HEK293 (cell line): ENCODE measurements around the gene CA12.

Experiments used
- SCRT1 ChIP-seq: fragments of 450-650 bp; formaldehyde crosslinking; IDR thresholded peaks from 2 replicates; pipeline ENCODE4 v1.5.1; 2016; ENCODE audit warnings: missing biosample characterization, missing genetic modification characterization, borderline replicate concordance
- ZBTB1 ChIP-seq: fragments of 450-650 bp; formaldehyde crosslinking; IDR thresholded peaks from 2 replicates; pipeline ENCODE4 v1.5.1; 2016; ENCODE audit warnings: missing biosample characterization, missing genetic modification characterization
- ZNF23 ChIP-seq: fragments of 450-650 bp; formaldehyde crosslinking; IDR thresholded peaks from 2 replicates; pipeline ENCODE4 v1.5.1; 2016; ENCODE audit warnings: missing biosample characterization, missing genetic modification characterization, borderline replicate concordance
- ZNF510 ChIP-seq: fragments of 450-650 bp; formaldehyde crosslinking; IDR thresholded peaks from 2 replicates; pipeline ENCODE4 v1.5.1; 2018; ENCODE audit warnings: mild to moderate bottlenecking, missing genetic modification characterization, missing biosample characterization; ENCODE audit not compliant: insufficient replicate concordance
- ZNF558 ChIP-seq: fragments of 450-650 bp; formaldehyde crosslinking; IDR thresholded peaks from 2 replicates; pipeline ENCODE4 v1.5.1; 2016; ENCODE audit warnings: missing biosample characterization, missing genetic modification characterization
- ZNF664 ChIP-seq: fragments of 450-650 bp; formaldehyde crosslinking; IDR thresholded peaks from 2 replicates; pipeline ENCODE4 v1.5.1; 2016; ENCODE audit warnings: missing biosample characterization, missing genetic modification characterization
- TF ChIP-seq, protein P1 (sequence below): fragments of 450-650 bp; formaldehyde crosslinking; IDR thresholded peaks from 2 replicates; pipeline ENCODE4 v1.5.1; 2016; ENCODE audit warnings: missing biosample characterization, missing genetic modification characterization
- TF ChIP-seq, protein P2 (sequence below): fragments of 450-650 bp; formaldehyde crosslinking; IDR thresholded peaks from 2 replicates; pipeline ENCODE4 v1.5.1; 2017; ENCODE audit warnings: missing biosample characterization, mild to moderate bottlenecking, missing genetic modification characterization, moderate library complexity
- TF ChIP-seq, protein P3 (sequence below): fragments of 450-650 bp; formaldehyde crosslinking; IDR thresholded peaks from 2 replicates; pipeline ENCODE4 v1.5.1; 2016; ENCODE audit warnings: missing biosample characterization, missing genetic modification characterization
- TF ChIP-seq, protein P4 (sequence below): fragments of 450-650 bp; formaldehyde crosslinking; IDR thresholded peaks from 2 replicates; pipeline ENCODE4 v1.5.1; 2016; ENCODE audit warnings: missing biosample characterization, missing genetic modification characterization
- TF ChIP-seq, protein P5 (sequence below): fragments of 450-650 bp; formaldehyde crosslinking; IDR thresholded peaks from 2 replicates; pipeline ENCODE4 v1.5.1; 2016; ENCODE audit warnings: missing biosample characterization, missing genetic modification characterization, low read depth
- TF ChIP-seq, protein P6 (sequence below): fragments of 450-650 bp; formaldehyde crosslinking; IDR thresholded peaks from 2 replicates; pipeline ENCODE4 v1.5.1; 2017; ENCODE audit warnings: missing biosample characterization, missing genetic modification characterization

DNA sequence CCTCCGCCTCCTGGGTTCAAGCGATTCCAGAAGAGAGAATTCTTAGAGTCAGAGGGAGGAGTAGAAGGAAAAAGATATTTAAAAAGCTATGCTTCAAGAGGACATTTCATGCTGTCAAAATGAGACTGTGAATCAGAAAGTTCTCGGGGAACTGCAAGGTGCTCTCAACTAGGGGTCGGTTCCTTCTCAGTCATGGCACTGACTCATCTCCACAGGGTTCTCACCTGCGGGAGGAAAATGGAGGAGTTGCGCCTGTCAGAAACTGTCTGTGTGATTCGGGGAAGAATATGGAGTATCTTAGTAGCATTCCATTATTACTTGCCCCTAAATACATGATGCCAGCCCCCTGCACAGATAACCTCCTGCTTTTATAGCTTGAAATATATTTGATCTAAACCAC, 56.9 kb downstream of the CA12 start:
- no peak for TF ChIP-seq ZNF558
- TF ChIP-seq, protein P1, sequence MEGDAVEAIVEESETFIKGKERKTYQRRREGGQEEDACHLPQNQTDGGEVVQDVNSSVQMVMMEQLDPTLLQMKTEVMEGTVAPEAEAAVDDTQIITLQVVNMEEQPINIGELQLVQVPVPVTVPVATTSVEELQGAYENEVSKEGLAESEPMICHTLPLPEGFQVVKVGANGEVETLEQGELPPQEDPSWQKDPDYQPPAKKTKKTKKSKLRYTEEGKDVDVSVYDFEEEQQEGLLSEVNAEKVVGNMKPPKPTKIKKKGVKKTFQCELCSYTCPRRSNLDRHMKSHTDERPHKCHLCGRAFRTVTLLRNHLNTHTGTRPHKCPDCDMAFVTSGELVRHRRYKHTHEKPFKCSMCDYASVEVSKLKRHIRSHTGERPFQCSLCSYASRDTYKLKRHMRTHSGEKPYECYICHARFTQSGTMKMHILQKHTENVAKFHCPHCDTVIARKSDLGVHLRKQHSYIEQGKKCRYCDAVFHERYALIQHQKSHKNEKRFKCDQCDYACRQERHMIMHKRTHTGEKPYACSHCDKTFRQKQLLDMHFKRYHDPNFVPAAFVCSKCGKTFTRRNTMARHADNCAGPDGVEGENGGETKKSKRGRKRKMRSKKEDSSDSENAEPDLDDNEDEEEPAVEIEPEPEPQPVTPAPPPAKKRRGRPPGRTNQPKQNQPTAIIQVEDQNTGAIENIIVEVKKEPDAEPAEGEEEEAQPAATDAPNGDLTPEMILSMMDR, result no peak
- no peak for TF ChIP-seq SCRT1
- TF ChIP-seq ZNF510 (tag by site-specific recombination), result no peak
- no peak for TF ChIP-seq ZBTB1
- TF ChIP-seq, protein P2, sequence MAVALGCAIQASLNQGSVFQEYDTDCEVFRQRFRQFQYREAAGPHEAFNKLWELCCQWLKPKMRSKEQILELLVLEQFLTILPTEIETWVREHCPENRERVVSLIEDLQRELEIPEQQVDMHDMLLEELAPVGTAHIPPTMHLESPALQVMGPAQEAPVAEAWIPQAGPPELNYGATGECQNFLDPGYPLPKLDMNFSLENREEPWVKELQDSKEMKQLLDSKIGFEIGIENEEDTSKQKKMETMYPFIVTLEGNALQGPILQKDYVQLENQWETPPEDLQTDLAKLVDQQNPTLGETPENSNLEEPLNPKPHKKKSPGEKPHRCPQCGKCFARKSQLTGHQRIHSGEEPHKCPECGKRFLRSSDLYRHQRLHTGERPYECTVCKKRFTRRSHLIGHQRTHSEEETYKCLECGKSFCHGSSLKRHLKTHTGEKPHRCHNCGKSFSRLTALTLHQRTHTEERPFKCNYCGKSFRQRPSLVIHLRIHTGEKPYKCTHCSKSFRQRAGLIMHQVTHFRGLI (tag by site-specific recombination), result no peak
- TF ChIP-seq ZNF664 (tag by site-specific recombination), result no peak
- no peak for TF ChIP-seq ZNF23
- TF ChIP-seq, protein P3, sequence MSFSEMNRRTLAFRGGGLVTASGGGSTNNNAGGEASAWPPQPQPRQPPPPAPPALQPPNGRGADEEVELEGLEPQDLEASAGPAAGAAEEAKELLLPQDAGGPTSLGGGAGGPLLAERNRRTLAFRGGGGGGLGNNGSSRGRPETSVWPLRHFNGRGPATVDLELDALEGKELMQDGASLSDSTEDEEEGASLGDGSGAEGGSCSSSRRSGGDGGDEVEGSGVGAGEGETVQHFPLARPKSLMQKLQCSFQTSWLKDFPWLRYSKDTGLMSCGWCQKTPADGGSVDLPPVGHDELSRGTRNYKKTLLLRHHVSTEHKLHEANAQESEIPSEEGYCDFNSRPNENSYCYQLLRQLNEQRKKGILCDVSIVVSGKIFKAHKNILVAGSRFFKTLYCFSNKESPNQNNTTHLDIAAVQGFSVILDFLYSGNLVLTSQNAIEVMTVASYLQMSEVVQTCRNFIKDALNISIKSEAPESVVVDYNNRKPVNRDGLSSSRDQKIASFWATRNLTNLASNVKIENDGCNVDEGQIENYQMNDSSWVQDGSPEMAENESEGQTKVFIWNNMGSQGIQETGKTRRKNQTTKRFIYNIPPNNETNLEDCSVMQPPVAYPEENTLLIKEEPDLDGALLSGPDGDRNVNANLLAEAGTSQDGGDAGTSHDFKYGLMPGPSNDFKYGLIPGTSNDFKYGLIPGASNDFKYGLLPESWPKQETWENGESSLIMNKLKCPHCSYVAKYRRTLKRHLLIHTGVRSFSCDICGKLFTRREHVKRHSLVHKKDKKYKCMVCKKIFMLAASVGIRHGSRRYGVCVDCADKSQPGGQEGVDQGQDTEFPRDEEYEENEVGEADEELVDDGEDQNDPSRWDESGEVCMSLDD (tag by site-specific recombination), result no peak
- TF ChIP-seq, protein P4, sequence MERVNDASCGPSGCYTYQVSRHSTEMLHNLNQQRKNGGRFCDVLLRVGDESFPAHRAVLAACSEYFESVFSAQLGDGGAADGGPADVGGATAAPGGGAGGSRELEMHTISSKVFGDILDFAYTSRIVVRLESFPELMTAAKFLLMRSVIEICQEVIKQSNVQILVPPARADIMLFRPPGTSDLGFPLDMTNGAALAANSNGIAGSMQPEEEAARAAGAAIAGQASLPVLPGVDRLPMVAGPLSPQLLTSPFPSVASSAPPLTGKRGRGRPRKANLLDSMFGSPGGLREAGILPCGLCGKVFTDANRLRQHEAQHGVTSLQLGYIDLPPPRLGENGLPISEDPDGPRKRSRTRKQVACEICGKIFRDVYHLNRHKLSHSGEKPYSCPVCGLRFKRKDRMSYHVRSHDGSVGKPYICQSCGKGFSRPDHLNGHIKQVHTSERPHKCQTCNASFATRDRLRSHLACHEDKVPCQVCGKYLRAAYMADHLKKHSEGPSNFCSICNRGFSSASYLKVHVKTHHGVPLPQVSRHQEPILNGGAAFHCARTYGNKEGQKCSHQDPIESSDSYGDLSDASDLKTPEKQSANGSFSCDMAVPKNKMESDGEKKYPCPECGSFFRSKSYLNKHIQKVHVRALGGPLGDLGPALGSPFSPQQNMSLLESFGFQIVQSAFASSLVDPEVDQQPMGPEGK (tag by site-specific recombination), result no peak
- TF ChIP-seq, protein P5, sequence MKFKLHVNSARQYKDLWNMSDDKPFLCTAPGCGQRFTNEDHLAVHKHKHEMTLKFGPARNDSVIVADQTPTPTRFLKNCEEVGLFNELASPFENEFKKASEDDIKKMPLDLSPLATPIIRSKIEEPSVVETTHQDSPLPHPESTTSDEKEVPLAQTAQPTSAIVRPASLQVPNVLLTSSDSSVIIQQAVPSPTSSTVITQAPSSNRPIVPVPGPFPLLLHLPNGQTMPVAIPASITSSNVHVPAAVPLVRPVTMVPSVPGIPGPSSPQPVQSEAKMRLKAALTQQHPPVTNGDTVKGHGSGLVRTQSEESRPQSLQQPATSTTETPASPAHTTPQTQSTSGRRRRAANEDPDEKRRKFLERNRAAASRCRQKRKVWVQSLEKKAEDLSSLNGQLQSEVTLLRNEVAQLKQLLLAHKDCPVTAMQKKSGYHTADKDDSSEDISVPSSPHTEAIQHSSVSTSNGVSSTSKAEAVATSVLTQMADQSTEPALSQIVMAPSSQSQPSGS (tag by site-specific recombination), result no peak
- TF ChIP-seq, protein P6, sequence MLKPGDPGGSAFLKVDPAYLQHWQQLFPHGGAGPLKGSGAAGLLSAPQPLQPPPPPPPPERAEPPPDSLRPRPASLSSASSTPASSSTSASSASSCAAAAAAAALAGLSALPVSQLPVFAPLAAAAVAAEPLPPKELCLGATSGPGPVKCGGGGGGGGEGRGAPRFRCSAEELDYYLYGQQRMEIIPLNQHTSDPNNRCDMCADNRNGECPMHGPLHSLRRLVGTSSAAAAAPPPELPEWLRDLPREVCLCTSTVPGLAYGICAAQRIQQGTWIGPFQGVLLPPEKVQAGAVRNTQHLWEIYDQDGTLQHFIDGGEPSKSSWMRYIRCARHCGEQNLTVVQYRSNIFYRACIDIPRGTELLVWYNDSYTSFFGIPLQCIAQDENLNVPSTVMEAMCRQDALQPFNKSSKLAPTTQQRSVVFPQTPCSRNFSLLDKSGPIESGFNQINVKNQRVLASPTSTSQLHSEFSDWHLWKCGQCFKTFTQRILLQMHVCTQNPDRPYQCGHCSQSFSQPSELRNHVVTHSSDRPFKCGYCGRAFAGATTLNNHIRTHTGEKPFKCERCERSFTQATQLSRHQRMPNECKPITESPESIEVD, result no peak
